ENCODE data around the gene CLSTN3.

DNA sequence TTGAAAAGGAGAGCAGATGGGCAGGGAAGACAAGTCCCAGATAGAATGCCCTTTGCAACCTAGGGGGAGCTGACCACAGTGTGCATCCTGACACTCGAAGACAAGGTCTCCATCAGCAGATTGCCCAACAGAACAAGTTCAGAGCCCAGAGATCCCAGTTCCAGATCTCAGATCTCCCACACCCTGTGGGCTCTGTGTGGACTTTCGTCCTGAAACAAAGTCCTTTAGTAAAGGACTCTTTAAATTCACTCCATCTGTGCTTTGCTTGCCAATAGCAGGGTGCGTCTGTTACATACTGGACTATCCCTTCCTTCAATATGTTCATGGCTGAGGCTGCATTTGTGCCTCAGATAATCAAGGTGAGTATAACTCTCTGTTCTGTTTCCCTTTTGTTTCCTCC is 12.5 kb upstream of the CLSTN3 start:
- no peak for TF ChIP-seq FOSL1 (IDR thresholded peaks at IDR 0.05; ENCODE audit: insufficient read depth, low read depth, low read length)
- no peak for TF ChIP-seq CHD1 (IDR thresholded peaks at IDR 0.05; ENCODE audit: low read depth, low read length)
- TF ChIP-seq, protein P1, sequence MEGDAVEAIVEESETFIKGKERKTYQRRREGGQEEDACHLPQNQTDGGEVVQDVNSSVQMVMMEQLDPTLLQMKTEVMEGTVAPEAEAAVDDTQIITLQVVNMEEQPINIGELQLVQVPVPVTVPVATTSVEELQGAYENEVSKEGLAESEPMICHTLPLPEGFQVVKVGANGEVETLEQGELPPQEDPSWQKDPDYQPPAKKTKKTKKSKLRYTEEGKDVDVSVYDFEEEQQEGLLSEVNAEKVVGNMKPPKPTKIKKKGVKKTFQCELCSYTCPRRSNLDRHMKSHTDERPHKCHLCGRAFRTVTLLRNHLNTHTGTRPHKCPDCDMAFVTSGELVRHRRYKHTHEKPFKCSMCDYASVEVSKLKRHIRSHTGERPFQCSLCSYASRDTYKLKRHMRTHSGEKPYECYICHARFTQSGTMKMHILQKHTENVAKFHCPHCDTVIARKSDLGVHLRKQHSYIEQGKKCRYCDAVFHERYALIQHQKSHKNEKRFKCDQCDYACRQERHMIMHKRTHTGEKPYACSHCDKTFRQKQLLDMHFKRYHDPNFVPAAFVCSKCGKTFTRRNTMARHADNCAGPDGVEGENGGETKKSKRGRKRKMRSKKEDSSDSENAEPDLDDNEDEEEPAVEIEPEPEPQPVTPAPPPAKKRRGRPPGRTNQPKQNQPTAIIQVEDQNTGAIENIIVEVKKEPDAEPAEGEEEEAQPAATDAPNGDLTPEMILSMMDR (IDR thresholded peaks at IDR 0.05; ENCODE audit: control extremely low read depth in 1 of 3, insufficient read depth in 1 of 3, low read depth in 1 of 3, low read length in 3 of 3): no peak
- no peak for TF ChIP-seq CBX8 (IDR thresholded peaks at IDR 0.05; ENCODE audit: borderline replicate concordance, low read depth, low read length)
- TF ChIP-seq ZNF274 (IDR thresholded peaks at IDR 0.05; ENCODE audit: borderline replicate concordance, extremely low read depth, low read length): no peak
- TF ChIP-seq EP300 (IDR thresholded peaks at IDR 0.05; ENCODE audit: borderline replicate concordance in 1 of 2, low read depth in 2 of 2, low read length in 2 of 2): no peak
- TF ChIP-seq PHF8 (conservative IDR thresholded peaks at IDR 0.05; ENCODE audit: low read depth, low read length): no peak
- TF ChIP-seq TBP (IDR thresholded peaks at IDR 0.05; ENCODE audit: low read depth, low read length): no peak
- no peak for TF ChIP-seq ASH2L (IDR thresholded peaks at IDR 0.05; ENCODE audit: low read length)
- TF ChIP-seq YY1 (IDR thresholded peaks at IDR 0.05; ENCODE audit: low read depth, low read length): no peak
- no peak for TF ChIP-seq JUND (IDR thresholded peaks at IDR 0.05; ENCODE audit: low read length)
- TF ChIP-seq TAF1 (IDR thresholded peaks at IDR 0.05; ENCODE audit: low read depth, low read length): no peak
- no peak for TF ChIP-seq POLR2AphosphoS5 (IDR thresholded peaks at IDR 0.05; ENCODE audit: low read depth, low read length)
- TF ChIP-seq, protein P2, sequence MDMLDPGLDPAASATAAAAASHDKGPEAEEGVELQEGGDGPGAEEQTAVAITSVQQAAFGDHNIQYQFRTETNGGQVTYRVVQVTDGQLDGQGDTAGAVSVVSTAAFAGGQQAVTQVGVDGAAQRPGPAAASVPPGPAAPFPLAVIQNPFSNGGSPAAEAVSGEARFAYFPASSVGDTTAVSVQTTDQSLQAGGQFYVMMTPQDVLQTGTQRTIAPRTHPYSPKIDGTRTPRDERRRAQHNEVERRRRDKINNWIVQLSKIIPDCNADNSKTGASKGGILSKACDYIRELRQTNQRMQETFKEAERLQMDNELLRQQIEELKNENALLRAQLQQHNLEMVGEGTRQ (IDR thresholded peaks at IDR 0.05; ENCODE audit: low read length): no peak
